ENCODE measurements around the gene RAPGEF5.

RAPGEF5 gene

GRCh38 chr7:22251281-22251680 is 105.7 kb downstream of the RAPGEF5 start:
- no peak for TF ChIP-seq CTCF (IDR thresholded peaks at IDR 0.05; ENCODE audit: unreplicated experiment in 3 of 3)
- no peak overlapping the region for H3K27ac Mint-ChIP-seq
- no peak overlapping the region for H3K4me3 Mint-ChIP-seq
- H3K4me1 Mint-ChIP-seq = peaks cover 9% of the 10 kb centered on the region
- H3K9me3 Mint-ChIP-seq = peaks cover 6% of the 10 kb centered on the region
- no peaks in the 10 kb centered on the region for H3K36me3 Mint-ChIP-seq (ENCODE audit: low read depth)
- peaks cover 4% of the 10 kb centered on the region for H3K27me3 Mint-ChIP-seq (ENCODE audit: low read depth)

GRCh38 chr7:22250390-22250789 is 106.6 kb downstream of the RAPGEF5 start:
- Mint-ChIP-seq H3K27me3 (ENCODE audit: low read depth) (peaks cover 4% of the 10 kb centered on the region), H3K4me1 (peaks cover 5% of the 10 kb centered on the region), H3K4me3 (no peak overlapping the region), H3K36me3 (ENCODE audit: low read depth) (peaks cover 4% of the 10 kb centered on the region), H3K9me3 (peaks cover 14% of the 10 kb centered on the region), H3K27ac (no peak overlapping the region)
- no peak for TF ChIP-seq CTCF (IDR thresholded peaks at IDR 0.05; ENCODE audit: unreplicated experiment in 3 of 3)

GRCh38 chr7:22248111-22248809 is 108.7 kb downstream of the RAPGEF5 start:
- peaks cover 4% of the 10 kb centered on the region for H3K36me3 Mint-ChIP-seq (ENCODE audit: low read depth)
- no peak for TF ChIP-seq CTCF (IDR thresholded peaks at IDR 0.05; ENCODE audit: unreplicated experiment in 3 of 3)
- peaks cover 4% of the 10 kb centered on the region for H3K27me3 Mint-ChIP-seq (ENCODE audit: low read depth)
- no peak overlapping the region for H3K27ac Mint-ChIP-seq
- peaks cover 5% of the 10 kb centered on the region for H3K4me1 Mint-ChIP-seq
- no peak overlapping the region for H3K4me3 Mint-ChIP-seq
- H3K9me3 Mint-ChIP-seq = peaks cover 20% of the 10 kb centered on the region

GRCh38 chr7:22241805-22242390 is 115.1 kb downstream of the RAPGEF5 start:
- H3K4me1 Mint-ChIP-seq = no peaks in the 10 kb centered on the region
- H3K27me3 Mint-ChIP-seq (ENCODE audit: low read depth) = peaks cover 2% of the 10 kb centered on the region
- peaks cover 4% of the 10 kb centered on the region for H3K36me3 Mint-ChIP-seq (ENCODE audit: low read depth)
- no peak overlapping the region for H3K4me3 Mint-ChIP-seq
- H3K9me3 Mint-ChIP-seq = peaks cover 20% of the 10 kb centered on the region
- TF ChIP-seq CTCF (IDR thresholded peaks at IDR 0.05; ENCODE audit: unreplicated experiment in 3 of 3) = no peak
- no peak overlapping the region for H3K27ac Mint-ChIP-seq

GRCh38 chr7:22240904-22241571 is 115.9 kb downstream of the RAPGEF5 start:
- Mint-ChIP-seq H3K4me3 (no peak overlapping the region), H3K36me3 (ENCODE audit: low read depth) (peaks cover 4% of the 10 kb centered on the region), H3K4me1 (no peaks in the 10 kb centered on the region), H3K9me3 (peaks cover 12% of the 10 kb centered on the region), H3K27me3 (ENCODE audit: low read depth) (peaks cover 3% of the 10 kb centered on the region), H3K27ac (no peak overlapping the region)
- no peak for TF ChIP-seq CTCF (IDR thresholded peaks at IDR 0.05; ENCODE audit: unreplicated experiment in 3 of 3)
